GM20000 (cell line): ENCODE results near the gene PLA1A.

Experiments used
- DNase-seq: peaks from one replicate; pipeline ENCODE4 v3.0.0; 2012; ENCODE audit warnings: low spot score
- TF ChIP-seq, protein P1 (sequence below): IDR thresholded peaks from 2 replicates; pipeline ENCODE4 v1.5.1; 2012; ENCODE audit warnings: mild to moderate bottlenecking, control low read depth; ENCODE audit errors: extremely low read depth, missing control alignments

PLA1A gene

GRCh38 chr3:119647843-119648575 is 50.3 kb downstream of the PLA1A start:
- DNase-seq: no peak
- TF ChIP-seq, protein P1, sequence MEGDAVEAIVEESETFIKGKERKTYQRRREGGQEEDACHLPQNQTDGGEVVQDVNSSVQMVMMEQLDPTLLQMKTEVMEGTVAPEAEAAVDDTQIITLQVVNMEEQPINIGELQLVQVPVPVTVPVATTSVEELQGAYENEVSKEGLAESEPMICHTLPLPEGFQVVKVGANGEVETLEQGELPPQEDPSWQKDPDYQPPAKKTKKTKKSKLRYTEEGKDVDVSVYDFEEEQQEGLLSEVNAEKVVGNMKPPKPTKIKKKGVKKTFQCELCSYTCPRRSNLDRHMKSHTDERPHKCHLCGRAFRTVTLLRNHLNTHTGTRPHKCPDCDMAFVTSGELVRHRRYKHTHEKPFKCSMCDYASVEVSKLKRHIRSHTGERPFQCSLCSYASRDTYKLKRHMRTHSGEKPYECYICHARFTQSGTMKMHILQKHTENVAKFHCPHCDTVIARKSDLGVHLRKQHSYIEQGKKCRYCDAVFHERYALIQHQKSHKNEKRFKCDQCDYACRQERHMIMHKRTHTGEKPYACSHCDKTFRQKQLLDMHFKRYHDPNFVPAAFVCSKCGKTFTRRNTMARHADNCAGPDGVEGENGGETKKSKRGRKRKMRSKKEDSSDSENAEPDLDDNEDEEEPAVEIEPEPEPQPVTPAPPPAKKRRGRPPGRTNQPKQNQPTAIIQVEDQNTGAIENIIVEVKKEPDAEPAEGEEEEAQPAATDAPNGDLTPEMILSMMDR: no peak

GRCh38 chr3:119649761-119650160 is 52.1 kb downstream of the PLA1A start:
- TF ChIP-seq, protein P1: no peak
- DNase-seq: no peak

GRCh38 chr3:119652306-119653033 is 54.8 kb downstream of the PLA1A start:
- TF ChIP-seq, protein P1: no peak
- DNase-seq: no peak

DNA sequence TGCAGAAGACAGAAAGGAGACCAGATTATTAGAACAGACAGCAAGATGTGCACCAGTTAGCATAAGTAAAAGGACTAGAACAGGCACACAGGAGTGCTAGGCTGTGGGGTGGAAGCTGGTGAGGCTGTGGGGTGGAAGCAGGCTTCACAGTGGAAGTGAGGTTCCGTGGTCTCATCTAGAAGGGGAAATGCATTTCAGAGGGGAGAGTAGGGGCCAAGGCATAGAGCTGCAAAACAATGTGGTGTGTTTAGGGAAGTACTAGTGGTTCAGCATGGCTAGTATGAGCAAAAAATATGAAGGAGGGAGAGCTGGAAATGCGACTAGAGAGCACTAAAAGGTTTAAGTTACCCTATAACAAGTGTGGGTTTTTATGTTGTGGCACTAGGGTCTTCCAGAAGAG is 56.2 kb downstream of the PLA1A start:
- TF ChIP-seq, protein P1: no peak
- DNase-seq: no peak

GRCh38 chr3:119657887-119658702 is 60.4 kb downstream of the PLA1A start:
- TF ChIP-seq, protein P1: no peak
- DNase-seq: no peak

DNA sequence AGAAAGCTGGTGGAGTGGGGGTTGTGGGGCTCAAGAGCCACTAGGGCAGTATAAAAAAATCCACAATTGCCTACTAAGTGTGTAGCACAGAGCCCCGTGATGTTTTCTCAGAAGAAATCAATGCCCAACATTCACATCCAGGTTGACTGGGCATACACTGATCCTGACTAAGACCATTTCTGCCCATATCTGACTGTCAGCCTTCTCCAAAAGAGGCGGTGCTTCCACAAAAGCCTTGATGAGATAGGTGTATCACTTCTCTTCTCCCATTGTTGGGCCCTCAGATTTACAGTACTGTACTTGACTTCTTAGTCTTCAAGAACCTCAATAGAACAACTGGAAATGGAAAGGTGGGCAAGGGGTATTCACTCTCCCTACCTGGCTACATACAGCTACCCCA is 61.3 kb downstream of the PLA1A start:
- TF ChIP-seq, protein P1: no peak

More for the DNA sequence above, 61.3 kb downstream of the PLA1A start:
- DNase-seq: no peak
